Measurements from ENCODE around the gene UBALD2. TPM values are rescaled to one million over a fixed set of nuclear protein-coding genes. Genes with fewer than 3 reads are reported as not detected.

UBALD2 gene
- total and polyA plus RNA-seq, 2 of the 8 experiments (the other 6 are each of a cell fraction or from before 2014, with no cell fraction given) = 17.8 to 22.6 TPM

DNA sequence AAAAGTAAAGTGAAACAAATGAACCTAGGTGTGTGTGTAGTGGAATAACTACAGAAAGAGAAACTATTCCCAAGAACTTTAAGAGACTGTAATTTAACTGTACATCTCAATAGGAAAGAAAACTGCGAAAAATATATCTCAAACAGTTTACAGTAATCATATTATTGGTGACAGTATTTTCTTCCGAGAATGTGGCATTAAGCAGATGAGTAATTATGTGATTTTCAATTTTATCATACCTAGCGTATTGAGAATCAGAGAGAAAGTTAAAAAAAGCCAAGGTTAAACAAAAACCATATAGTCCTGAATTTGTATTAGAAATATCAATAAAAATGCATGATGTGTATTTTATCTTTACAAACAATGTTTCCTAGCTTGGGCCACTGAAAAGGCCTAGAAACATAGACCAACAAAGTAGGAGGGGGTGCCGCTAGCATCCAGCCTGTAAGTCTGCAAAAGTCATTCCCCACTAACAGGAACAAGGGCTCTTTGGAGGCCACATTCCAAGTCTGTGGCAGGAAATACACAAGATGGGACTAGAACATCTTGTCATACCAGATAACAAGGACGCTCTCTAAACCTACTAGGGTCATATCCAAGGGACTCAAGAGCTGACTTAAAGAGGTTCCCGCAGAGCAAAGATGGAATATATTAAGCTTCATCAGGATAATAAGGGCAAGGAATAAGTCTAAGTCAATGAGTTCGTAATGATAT, 45.3 kb upstream of the UBALD2 start (continued):
- no peak for TF ChIP-seq CTBP2 (IDR thresholded peaks at IDR 0.05; ENCODE audit: borderline replicate concordance, insufficient read depth, insufficient read length, low read length)

All from H1 (cell line).